Ishikawa (cell line): ENCODE measurements around the gene TDG.

ENCODE experiments used
- CEBPB ChIP-seq: IDR thresholded peaks from 2 replicates; pipeline ENCODE4 v1.6.1; 2012
- CREB1 ChIP-seq: IDR thresholded peaks from 2 replicates; pipeline ENCODE4 v1.6.1; 2012; ENCODE audit warnings: low read depth
- EGR1 ChIP-seq: IDR thresholded peaks from 2 replicates; pipeline ENCODE4 v1.6.1; 2012
- EP300 ChIP-seq: IDR thresholded peaks from 2 replicates; pipeline ENCODE4 v1.6.1; 2012; ENCODE audit warnings: borderline replicate concordance
- FOXM1 ChIP-seq: IDR thresholded peaks from 2 replicates; pipeline ENCODE4 v1.6.1; 2012; ENCODE audit warnings: low read depth, borderline replicate concordance
- MAX ChIP-seq: IDR thresholded peaks from 2 replicates; pipeline ENCODE4 v1.6.1; 2012
- NFIC ChIP-seq: IDR thresholded peaks from 2 replicates; pipeline ENCODE4 v1.6.1; 2012
- RAD21 ChIP-seq: IDR thresholded peaks from 2 replicates; pipeline ENCODE4 v1.6.1; 2012; ENCODE audit warnings: low read depth
- REST ChIP-seq: IDR thresholded peaks from 2 replicates; pipeline ENCODE4 v1.6.1; 2012; ENCODE audit warnings: low read depth, mild to moderate bottlenecking
- TAF1 ChIP-seq: IDR thresholded peaks from 2 replicates; pipeline ENCODE4 v1.6.1; 2012; ENCODE audit warnings: low read depth, mild to moderate bottlenecking
- TEAD4 ChIP-seq: IDR thresholded peaks from 2 replicates; pipeline ENCODE4 v1.6.1; 2012
- YY1 ChIP-seq: IDR thresholded peaks from 2 replicates; pipeline ENCODE4 v1.6.1; 2012; ENCODE audit warnings: low read depth
- ZBTB7A ChIP-seq: IDR thresholded peaks from 2 replicates; pipeline ENCODE4 v1.6.1; 2012; ENCODE audit warnings: low read depth
- TF ChIP-seq, protein P1 (sequence below): IDR thresholded peaks from 2 replicates; pipeline ENCODE4 v1.6.1; 2012

Gene TDG

DNA sequence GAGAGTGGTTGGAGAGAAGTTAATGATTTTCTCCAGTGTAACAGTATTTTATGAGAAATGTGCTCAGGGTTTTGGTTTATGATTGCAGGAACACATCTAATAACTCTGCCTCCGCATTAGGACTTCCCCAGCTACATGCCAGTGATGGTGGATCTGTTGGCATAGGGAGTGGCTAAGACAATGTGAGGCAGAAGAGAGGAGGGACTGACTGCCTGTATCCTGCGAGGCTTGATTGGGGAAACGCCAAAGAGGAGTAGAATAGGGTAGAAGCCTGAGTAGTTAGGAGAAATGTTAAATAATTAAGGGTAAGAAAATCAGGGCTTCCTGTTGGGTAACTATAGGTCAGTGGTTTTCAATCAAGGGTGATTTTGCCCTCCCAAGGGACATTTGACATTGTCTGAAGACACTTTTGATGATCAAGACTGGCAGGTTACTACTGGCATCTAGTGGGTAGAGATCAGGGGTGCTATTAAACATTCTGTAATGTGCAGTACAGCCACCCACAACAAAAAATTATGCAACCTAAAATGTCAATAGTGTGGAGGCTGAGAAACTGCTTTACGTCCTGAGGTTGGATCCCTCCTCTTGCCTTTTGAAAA lies 12.8 kb downstream of the TDG start:
- no peak for TF ChIP-seq RAD21
- TF ChIP-seq CEBPB: no peak
- no peak for TF ChIP-seq MAX

DNA sequence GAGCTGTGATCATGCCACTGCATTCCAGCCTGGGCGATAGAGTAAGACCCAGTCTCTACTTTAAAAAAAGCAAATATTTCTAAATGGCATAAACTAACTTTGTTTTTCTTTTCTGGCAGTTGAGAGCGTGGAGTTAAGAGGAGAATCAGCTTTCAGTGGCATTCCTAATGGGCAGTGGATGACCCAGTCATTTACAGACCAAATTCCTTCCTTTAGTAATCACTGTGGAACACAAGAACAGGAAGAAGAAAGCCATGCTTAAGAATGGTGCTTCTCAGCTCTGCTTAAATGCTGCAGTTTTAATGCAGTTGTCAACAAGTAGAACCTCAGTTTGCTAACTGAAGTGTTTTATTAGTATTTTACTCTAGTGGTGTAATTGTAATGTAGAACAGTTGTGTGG lies 21.2 kb downstream of the TDG start:
- no peak for TF ChIP-seq REST
- no peak for TF ChIP-seq EGR1
- no peak for TF ChIP-seq TAF1
- TF ChIP-seq FOXM1: no peak

GRCh38 chr12:103994235-103994634 lies 28.6 kb downstream of the TDG start:
- TF ChIP-seq CREB1: no peak
- no peak for TF ChIP-seq YY1
- no peak for TF ChIP-seq TEAD4
- no peak for TF ChIP-seq REST
- TF ChIP-seq CEBPB: no peak
- TF ChIP-seq ZBTB7A: no peak
- no peak for TF ChIP-seq EP300
- TF ChIP-seq NFIC: no peak
- TF ChIP-seq TAF1: no peak

- TF ChIP-seq FOXM1 (no peak), ZBTB7A (no peak), CEBPB (no peak), EP300 (no peak), TAF1 (no peak), YY1 (no peak), MAX (no peak), TEAD4 (no peak), NFIC (no peak), REST (no peak)
Observed at GRCh38 chr12:103996595-103996994, 30.9 kb downstream of the TDG start.

DNA sequence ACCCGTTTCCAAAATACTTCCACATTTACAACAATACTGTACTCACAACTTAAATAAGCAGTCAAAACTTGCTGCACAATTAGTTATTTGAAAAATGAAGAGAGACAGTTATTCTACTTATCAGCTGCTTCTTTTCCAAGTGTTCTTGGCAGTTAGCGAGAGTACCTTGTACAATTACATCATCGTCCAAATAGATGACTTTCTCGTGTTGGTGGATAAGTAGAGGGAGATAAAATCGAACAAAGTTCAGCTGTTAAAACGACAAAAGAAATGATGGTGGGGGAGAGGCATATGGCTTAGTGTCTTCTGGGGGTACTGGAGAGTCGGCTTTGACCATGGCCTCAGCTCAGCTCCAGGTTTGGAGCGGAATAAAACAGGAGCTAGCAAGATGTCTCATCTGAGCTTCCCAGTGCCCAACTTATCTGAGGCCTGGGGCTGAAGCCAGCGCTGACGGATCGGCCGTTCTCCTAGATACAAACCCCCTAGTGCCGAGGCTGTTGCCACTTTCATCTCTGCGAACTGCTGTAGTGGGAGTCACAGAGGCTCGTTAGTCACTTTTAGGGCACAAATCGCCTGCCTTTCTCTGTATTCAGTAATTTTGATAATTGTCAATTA lies 31.7 kb downstream of the TDG start:
- TF ChIP-seq CEBPB (no peak), TAF1 (no peak), CREB1 (no peak)

DNA sequence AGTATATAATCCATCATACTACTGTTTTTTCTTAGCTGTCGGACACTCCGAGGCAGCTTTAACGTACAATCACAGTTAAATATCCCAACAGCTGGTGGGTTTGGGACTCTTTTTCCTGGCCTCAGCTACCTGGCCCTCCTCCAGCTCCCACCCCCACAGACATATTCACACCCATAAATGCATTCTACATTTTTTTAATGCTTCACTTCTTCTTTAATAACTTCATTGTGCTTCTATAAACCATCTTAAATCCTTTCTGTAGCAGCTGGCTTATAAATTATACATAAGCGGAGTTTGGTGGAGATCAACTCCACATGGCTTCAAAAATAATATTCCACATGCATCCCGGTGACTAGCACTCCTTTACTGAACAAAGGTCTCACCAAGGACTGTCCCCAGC lies 33.3 kb downstream of the TDG start:
- TF ChIP-seq CREB1 (no peak), TAF1 (no peak), YY1 (no peak), EGR1 (no peak)
- TF ChIP-seq, protein P1, sequence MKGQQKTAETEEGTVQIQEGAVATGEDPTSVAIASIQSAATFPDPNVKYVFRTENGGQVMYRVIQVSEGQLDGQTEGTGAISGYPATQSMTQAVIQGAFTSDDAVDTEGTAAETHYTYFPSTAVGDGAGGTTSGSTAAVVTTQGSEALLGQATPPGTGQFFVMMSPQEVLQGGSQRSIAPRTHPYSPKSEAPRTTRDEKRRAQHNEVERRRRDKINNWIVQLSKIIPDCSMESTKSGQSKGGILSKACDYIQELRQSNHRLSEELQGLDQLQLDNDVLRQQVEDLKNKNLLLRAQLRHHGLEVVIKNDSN: no peak
